HG03196 (cell line): ENCODE measurements around the gene ASB1.

Source experiments
- ATAC-seq: cut with Tn5 transposase; IDR thresholded peaks from one replicate; pipeline ENCODE4 v1.9.1; 2021; ENCODE audit not compliant: unreplicated experiment

Gene ASB1

GRCh38 chr2:238464389-238464788 lies 37.7 kb downstream of the ASB1 start:
- ATAC-seq: no peak

GRCh38 chr2:238465487-238466242 lies 38.9 kb downstream of the ASB1 start:
- ATAC-seq: no peak

- ATAC-seq: no peak
Measured at GRCh38 chr2:238466243-238466756, 39.6 kb downstream of the ASB1 start.

- ATAC-seq: no peak
Measured at GRCh38 chr2:238467062-238467461, 40.3 kb downstream of the ASB1 start.

- no peak for ATAC-seq
Measured at GRCh38 chr2:238467792-238468191, 41.1 kb downstream of the ASB1 start.

- ATAC-seq: no peak
Measured at GRCh38 chr2:238469155-238469554, 42.4 kb downstream of the ASB1 start.

- ATAC-seq: no peak
Measured at GRCh38 chr2:238473014-238473413, 46.3 kb downstream of the ASB1 start.

GRCh38 chr2:238473523-238473922 lies 46.8 kb downstream of the ASB1 start:
- ATAC-seq: no peak

GRCh38 chr2:238475034-238475433 lies 48.3 kb downstream of the ASB1 start:
- ATAC-seq: no peak

GRCh38 chr2:238475566-238475965 lies 48.8 kb downstream of the ASB1 start:
- no peak for ATAC-seq

- no peak for ATAC-seq
Measured at GRCh38 chr2:238476258-238476657, 49.5 kb downstream of the ASB1 start.

- ATAC-seq: no peak
Measured at GRCh38 chr2:238478216-238478615, 51.5 kb downstream of the ASB1 start.

GRCh38 chr2:238479847-238480246 lies 53.1 kb downstream of the ASB1 start:
- no peak for ATAC-seq

GRCh38 chr2:238483021-238483420 lies 56.3 kb downstream of the ASB1 start:
- ATAC-seq: no peak

- ATAC-seq: no peak
Measured at GRCh38 chr2:238483656-238484055, 56.9 kb downstream of the ASB1 start.

GRCh38 chr2:238484522-238485452 lies 58.1 kb downstream of the ASB1 start:
- ATAC-seq: no peak

- ATAC-seq: no peak
Measured at GRCh38 chr2:238486123-238486848, 59.6 kb downstream of the ASB1 start.

GRCh38 chr2:238487134-238487533 lies 60.4 kb downstream of the ASB1 start:
- ATAC-seq: no peak

GRCh38 chr2:238487652-238488346 lies 61.1 kb downstream of the ASB1 start:
- no peak for ATAC-seq

- ATAC-seq: no peak
Measured at GRCh38 chr2:238488347-238488826, 61.7 kb downstream of the ASB1 start.
